ENCODE measurements around the gene ASF1B. TPM values are rescaled to one million over a fixed set of nuclear protein-coding genes. Genes with fewer than 3 reads are reported as not detected.

The ASF1B gene
- total RNA-seq, 1 donor from 2014 or later = 1.00 TPM

GRCh38 chr19:14094854-14095253 is 41.5 kb downstream of the ASF1B start:
- ATAC-seq (ENCODE audit: poor library complexity) = no peak
- intact Hi-C loops (cut with DNase I) = no loop called here
- no peak for DNase-seq

GRCh38 chr19:14093117-14093823 is 43.1 kb downstream of the ASF1B start:
- ATAC-seq (ENCODE audit: poor library complexity) (no peak), DNase-seq (no peak)
- intact Hi-C loops (cut with DNase I) = no loop called here

GRCh38 chr19:14091813-14092462 is 44.5 kb downstream of the ASF1B start:
- intact Hi-C loops (cut with DNase I) = no loop called here
- ATAC-seq (ENCODE audit: poor library complexity) = no peak
- peak; percentile 51 for DNase-seq

GRCh38 chr19:14091081-14091812 is 45.1 kb downstream of the ASF1B start:
- DNase-seq (no peak), ATAC-seq (ENCODE audit: poor library complexity) (peak; percentile 87)
- intact Hi-C loops (cut with DNase I) = no loop called here

- ATAC-seq (ENCODE audit: poor library complexity) (peak; percentile 65), DNase-seq (peak; percentile 95)
- intact Hi-C loops (cut with DNase I) = no loop called here
Measured at GRCh38 chr19:14090509-14091080, 45.8 kb downstream of the ASF1B start, which contains the start of gene SAMD1. SAMD1 (minus strand) TSS chr19:14090751.

GRCh38 chr19:14089662-14090508 is 46.5 kb downstream of the ASF1B start:
- intact Hi-C loops (cut with DNase I) = no loop called here
- ATAC-seq (ENCODE audit: poor library complexity) (peak; percentile 8), DNase-seq (peak; percentile 76)

GRCh38 chr19:14089412-14089661 is 47.1 kb downstream of the ASF1B start:
- ATAC-seq (ENCODE audit: poor library complexity) (no peak), DNase-seq (no peak)
- intact Hi-C loops (cut with DNase I) = no loop called here

GRCh38 chr19:14088634-14089411 is 47.6 kb downstream of the ASF1B start:
- ATAC-seq (ENCODE audit: poor library complexity) (no peak), DNase-seq (no peak)
- intact Hi-C loops (cut with DNase I) = no loop called here

GRCh38 chr19:14086098-14086497 is 50.3 kb downstream of the ASF1B start:
- intact Hi-C loops (cut with DNase I) = no loop called here
- no peak for ATAC-seq (ENCODE audit: poor library complexity)
- no peak for DNase-seq

- ATAC-seq (ENCODE audit: poor library complexity) (no peak), DNase-seq (no peak)
- intact Hi-C loops (cut with DNase I) = no loop called here
Measured at GRCh38 chr19:14085309-14085995, 50.9 kb downstream of the ASF1B start, which contains the start of gene C19orf67. C19orf67 (minus strand) TSS chr19:14085783; CDS start chr19:14085627, 156 bp downstream.

- intact Hi-C loops (cut with DNase I) = no loop called here
- DNase-seq = no peak
- no peak for ATAC-seq (ENCODE audit: poor library complexity)
Measured at GRCh38 chr19:14082675-14082960, 53.8 kb downstream of the ASF1B start.

- intact Hi-C loops (cut with DNase I) = no loop called here
- DNase-seq = no peak
- ATAC-seq (ENCODE audit: poor library complexity) = no peak
Measured at GRCh38 chr19:14081797-14082674, 54.4 kb downstream of the ASF1B start.

- peak; percentile 99 for DNase-seq
- intact Hi-C loops (cut with DNase I) = no loop called here
- ATAC-seq (ENCODE audit: poor library complexity) = peak; percentile 95
Measured at GRCh38 chr19:14080887-14081796, 55.2 kb downstream of the ASF1B start.

- intact Hi-C loops (cut with DNase I) = loop anchor here (10.0 kb wide), 1 partner anchor 56 kb away; the partner anchor contains the start of gene ASF1B
- DNase-seq (no peak), ATAC-seq (ENCODE audit: poor library complexity) (no peak)
Measured at GRCh38 chr19:14078411-14078810, 58.0 kb downstream of the ASF1B start.

Data from Right ventricle myocardium superior (tissue), 1 donor.